Heart right ventricle (tissue), 16 donors: Measurements from ENCODE around the gene IQSEC2. TPM values are rescaled to one million over a fixed set of nuclear protein-coding genes. Genes with fewer than 3 reads are reported as not detected.

Experiments used
- ATAC-seq, 8 donors: fragments of 200-7000 bp; cut with Tn5 transposase; one replicate each; pipeline ENCODE4 v1.9.1; 2020; ENCODE audit warnings: mild to moderate bottlenecking in 8 of 8, moderate library complexity in 8 of 8, moderate number of reproducible peaks in 1 of 8
- DNase-seq, 2 donors: peaks; one replicate each; pipeline ENCODE4 v3.0.0-alpha.2; 2020
- H3K27ac ChIP-seq, 10 donors: fragments of 200-600 bp; sonication (generic) in 2 of 10; one replicate each; pipeline versions ENCODE4 v1.5.0 to v1.8.0; 2020 to 2022; ENCODE audit warnings: mild to moderate bottlenecking in 3 of 10
- H3K27me3 ChIP-seq, 7 donors: fragments of 200-600 bp; one replicate each; pipeline ENCODE4 v1.8.0; 2021 to 2022; ENCODE audit warnings: mild to moderate bottlenecking in 2 of 7
- H3K36me3 ChIP-seq, 9 donors: fragments of 200-600 bp; sonication (generic) in 1 of 9; one replicate each; pipeline versions ENCODE4 v1.5.0 to v1.8.0; 2020 to 2022; ENCODE audit warnings: mild to moderate bottlenecking in 2 of 9
- H3K4me1 ChIP-seq, 9 donors: fragments of 200-600 bp; sonication (generic) in 1 of 9; one replicate each; pipeline versions ENCODE4 v1.5.0 to v1.8.0; 2020 to 2022; ENCODE audit warnings: mild to moderate bottlenecking in 4 of 9
- H3K4me3 ChIP-seq, 10 donors: fragments of 200-600 bp; sonication (generic) in 2 of 10; one replicate each; pipeline versions ENCODE4 v1.5.0 to v1.8.0; 2020 to 2022; ENCODE audit warnings: mild to moderate bottlenecking in 7 of 10, moderate library complexity in 2 of 10
- H3K9me3 ChIP-seq, 11 donors: fragments of 200-600 bp in 10 of 11; sonication (generic) in 2 of 11; one replicate each; pipeline versions ENCODE4 v1.5.0 to v1.8.0; 2013 to 2022; ENCODE audit warnings: mild to moderate bottlenecking in 2 of 11, control low read depth in 1 of 11, moderate library complexity in 1 of 11
- CTCF ChIP-seq, 9 donors: fragments of 200-600 bp; sonication (generic) in 2 of 9; IDR thresholded peaks; one replicate each; pipeline versions ENCODE4 v1.5.0 to v1.8.0; 2021 to 2022; ENCODE audit warnings: antibody characterized with exemption in 9 of 9, mild to moderate bottlenecking in 5 of 9, moderate library complexity in 1 of 9
- WGBS, 2 donors: extraction: QIAGEN DNeasy Blood & Tissue Kit; methylation state at CpG; one replicate each; pipeline ENCODE4 v1.1.7; 2013; ENCODE audit warnings: inconsistent platforms in 1 of 2; 5-methylcytosine and 5-hydroxymethylcytosine counted together
- intact Hi-C, 10 donors: fragments of 100-400 bp; cut with DNase I; formaldehyde crosslinking; loops; one replicate each; pipeline versions ENCODE4 v1.11.1 to v1.14.2; 2022
- polyA plus RNA-seq, 2 donors: library from polyadenylated mRNA; stranded (reverse); fragments of 200-250 nt; gene quantifications; one replicate each; pipeline ENCODE4 v1.2.3, GENCODE V29; 2013
- total RNA-seq, 10 donors: library from RNA; stranded (reverse); fragmentation: NEBNext Ultra II Directional in 3 of 10; extraction: Animal tissue kit (Norgen Biotek cat#: 25700) in 3 of 10; gene quantifications; one replicate each; pipeline versions ENCODE4 v1.2.1 to v1.2.4, GENCODE V29; 2021 to 2023
- donor health status: Arrhythmogenic right ventricular cardiomyopathy.
- donor health status: ischemic (EF 13 %, LVEDD 7.1; RV severe dilation, severe dysfunction).
- donor health status: healthy with polysubstance abuse.
- donor health status: DM: no; HTN: yes; CAD: no.
- donor health status: DM: no; HTN: no; CAD: no.
- donor health status: ischemic (EF 25% LVEDD 6.9; RV normal size, moderate dysfunction).
- donor health status: ischemic (EF 25% LVEDD 5.7; RV mildly dilated, moderate dysfunction).
- donor health status: healthy.
- donor health status: DM: yes; HTN: yes; CAD: no.
- donor health status: Ischemic cardiomyopathy.
- donor health status: ischemic (EF 35%, LVEDD 5.7; RV mildly dilated, moderate dysfunction).
- donor health status: nonischemic (EF 11% LVEDD 7.7; RV severe dilation, severe dysfunction).
- donor health status: DM: yes; HTN: yes; CAD: no.
- donor health status: PGD.
- donor health status: ischemic (EF 29% LVEDD 5.4; RV normal size, mild dysfunction).
- donor health status: nonischemic (EF 23%, LVEDD 6.1; RV moderate dilation, normal function).

The IQSEC2 gene
- total and polyA plus RNA-seq, 12 donors, result 7.9 to 19.4 (median 10.7) TPM

- 76 to 93% methylated on average over 6 of the region's 6 CpGs for WGBS, 2 donors
These were observed 41.9 kb downstream of the IQSEC2 start for GRCh38 chrX:53239474-53239873.

GRCh38 chrX:53237056-53237455, 44.3 kb downstream of the IQSEC2 start:
- DNase-seq, result no peak
- no peak for ATAC-seq
- Histone ChIP-seq H3K27me3 (peaks cover 0 to 26% (median 0%) of the 10 kb centered on the region in 7 donors), H3K4me3 (no peak overlapping the region), H3K9me3 (no peaks in the 10 kb centered on the region), H3K4me1 (no peaks in the 10 kb centered on the region), H3K27ac (no peak overlapping the region), H3K36me3 (peaks cover 0 to 45% (median 0%) of the 10 kb centered on the region in 9 donors)
- TF ChIP-seq CTCF (IDR thresholded peaks at IDR 0.05), result no peak
- intact Hi-C loops, result no loop called here
- WGBS, 2 donors, result 84% methylated on average over 10 of the region's 10 CpGs

More at GRCh38 chrX:53239474-53239873, 41.9 kb downstream of the IQSEC2 start:
- DNase-seq (no peak), ATAC-seq (no peak)
- H3K4me1 ChIP-seq, result no peaks in the 10 kb centered on the region
- TF ChIP-seq CTCF (IDR thresholded peaks at IDR 0.05), result peak in 2 of 9 donors; percentile 19 to 25
- peaks cover 0 to 27% (median 0%) of the 10 kb centered on the region in 7 donors for H3K27me3 ChIP-seq
- no peak overlapping the region for H3K4me3 ChIP-seq
- no peaks in the 10 kb centered on the region for H3K9me3 ChIP-seq
- peaks cover 0 to 50% (median 0%) of the 10 kb centered on the region in 9 donors for H3K36me3 ChIP-seq
- H3K27ac ChIP-seq, result no peak overlapping the region
- intact Hi-C loops, result no loop called here

- Histone ChIP-seq H3K27me3 (peaks cover 0 to 31% (median 0%) of the 10 kb centered on the region in 7 donors), H3K36me3 (peaks cover 0 to 36% (median 0%) of the 10 kb centered on the region in 9 donors), H3K4me1 (no peaks in the 10 kb centered on the region), H3K27ac (no peak overlapping the region), H3K4me3 (no peak overlapping the region), H3K9me3 (no peaks in the 10 kb centered on the region)
- no peak for TF ChIP-seq CTCF (IDR thresholded peaks at IDR 0.05)
- DNase-seq (no peak), ATAC-seq (no peak)
- intact Hi-C loops, result no loop called here
- 94% methylated on average over 14 to 20 of the region's 20 CpGs for WGBS, 2 donors
These were observed 45.2 kb downstream of the IQSEC2 start for GRCh38 chrX:53236025-53236679.

- 79 to 88% methylated on average over 4 to 9 of the region's 12 CpGs for whole genome bisulfite sequencing, 2 donors
- no peaks in the 10 kb centered on the region for H3K4me1 ChIP-seq
- ATAC-seq, result no peak
- TF ChIP-seq CTCF (IDR thresholded peaks at IDR 0.05), result no peak
- intact Hi-C loops, result no loop called here
- H3K27ac ChIP-seq, result no peak overlapping the region
- H3K4me3 ChIP-seq, result no peak overlapping the region
- peaks cover 0 to 34% (median 0%) of the 10 kb centered on the region in 7 donors for H3K27me3 ChIP-seq
- DNase-seq, result no peak
- H3K9me3 ChIP-seq, result no peaks in the 10 kb centered on the region
- H3K36me3 ChIP-seq, result peaks cover 0 to 31% (median 0%) of the 10 kb centered on the region in 9 donors
These were observed 45.8 kb downstream of the IQSEC2 start for GRCh38 chrX:53235566-53235965.
